A549 (cell line): ENCODE measurements around the gene DYRK1A. TPM values are rescaled to one million over a fixed set of nuclear protein-coding genes. Genes with fewer than 3 reads are reported as not detected.
A peak's percentile ranks its signal among the peaks of the same experiment; 100 is the strongest.

Source experiments
- ATAC-seq, 2 experiments: fragments of 200-7000 bp in 1 of 2; fragments of >200 bp in 1 of 2; cut with Nextera tagmentation in 1 of 2; cut with Tn5 transposase in 1 of 2; 3 replicates each; pipeline versions ENCODE4 v1.8.0 to v1.9.1; 2018 to 2020; ENCODE audit warnings: mild to moderate bottlenecking in 1 of 2, moderate library complexity in 1 of 2
- CTCF ChIA-PET: fragments of 300-600 bp; sonication (Branson Sonifier 250); formaldehyde crosslinking; extraction: SDS; loops from one replicate; lab custom pipeline; 2021; ENCODE audit warnings: antibody characterized with exemption, inconsistent platforms; lab: Yijun Ruan, JAX
- POLR2A ChIA-PET: fragments of 350-600 bp; formaldehyde crosslinking; extraction: SDS; loops from one replicate; lab custom pipeline; 2021; ENCODE audit warnings: antibody characterized with exemption, inconsistent platforms; lab: Yijun Ruan, JAX
- DNase-seq, 2 experiments: peaks; one replicate each; pipeline versions ENCODE4 v3.0.0 to v3.0.0-alpha.2; 2011 to 2016; ENCODE audit warnings: low read depth in 1 of 2, low spot score in 1 of 2
- FAIRE-seq: peaks from 2 replicates; lab custom pipeline; 2011; peaks lifted over from hg19 to GRCh38; lab: Jason Lieb, UNC
- H3K27ac ChIP-seq, 2 experiments: fragments of >200 bp; sonication (Bioruptor Twin); formaldehyde crosslinking; 3 replicates each; pipeline ENCODE4 v1.5.1; 2016 to 2017
- H3K4me1 ChIP-seq: fragments of >200 bp; sonication (Bioruptor Twin); formaldehyde crosslinking; 3 replicates; pipeline ENCODE4 v1.6.1; 2016
- H3K4me2 ChIP-seq: fragments of >200 bp; sonication (Bioruptor Twin); formaldehyde crosslinking; 3 replicates; pipeline ENCODE4 v1.6.1; 2016
- H3K4me3 ChIP-seq: fragments of >200 bp; sonication (Bioruptor Twin); formaldehyde crosslinking; 3 replicates; pipeline ENCODE4 v1.5.1; 2016
- H3K9me3 ChIP-seq: fragments of >200 bp; sonication (Bioruptor Twin); formaldehyde crosslinking; 3 replicates; pipeline ENCODE4 v1.6.1; 2016
- CBX2 ChIP-seq: fragments of 200-600 bp; sonication (generic); IDR thresholded peaks from 2 replicates; pipeline ENCODE4 v1.6.1; 2016; ENCODE audit warnings: low read depth, mild to moderate bottlenecking, borderline replicate concordance
- CTCF ChIP-seq: fragments of >200 bp; sonication (Bioruptor Twin); formaldehyde crosslinking; IDR thresholded peaks from 3 replicates; pipeline ENCODE4 v1.5.1; 2016
- E2F6 ChIP-seq: IDR thresholded peaks from 2 replicates; pipeline ENCODE4 v1.6.1; 2012; ENCODE audit warnings: low read depth, borderline replicate concordance
- EHMT2 ChIP-seq: fragments of 200-600 bp; sonication (generic); IDR thresholded peaks from 2 replicates; pipeline ENCODE4 v1.6.1; 2016; ENCODE audit warnings: antibody characterized with exemption, low read depth, mild to moderate bottlenecking, moderate library complexity
- ELK1 ChIP-seq: fragments of 150-350 bp; IDR thresholded peaks from 2 replicates; pipeline ENCODE4 v1.6.1; 2014; ENCODE audit warnings: low read depth, mild to moderate bottlenecking, low read length
- FOSB ChIP-seq: fragments of 250-450 bp; sonication (Bioruptor Pico); IDR thresholded peaks from 2 replicates; pipeline ENCODE4 v1.5.0; 2020; ENCODE audit warnings: mild to moderate bottlenecking, moderate library complexity
- HOXA7 ChIP-seq: fragments of 250-450 bp; sonication (Bioruptor Pico); IDR thresholded peaks from 2 replicates; pipeline ENCODE4 v1.5.0; 2020; ENCODE audit warnings: mild to moderate bottlenecking, moderate library complexity
- JUN ChIP-seq, 2 experiments: fragments of >200 bp; sonication (Bioruptor Twin); formaldehyde crosslinking; IDR thresholded peaks; 2 replicates in 1 of 2; 3 replicates in 1 of 2; pipeline ENCODE4 v1.6.1; 2016 to 2017
- KDM1A ChIP-seq: fragments of 200-600 bp; sonication (generic); IDR thresholded peaks from 2 replicates; pipeline ENCODE4 v1.6.1; 2016; ENCODE audit warnings: low read depth, mild to moderate bottlenecking
- MAX ChIP-seq: IDR thresholded peaks from 2 replicates; pipeline ENCODE4 v1.6.1; 2012
- POLR2AphosphoS2 ChIP-seq: conservative IDR thresholded peaks from 2 replicates; pipeline ENCODE4 v1.6.1; 2012; ENCODE audit warnings: low read length, improper control_type of control experiment, inconsistent platforms
- RAD21 ChIP-seq, 2 experiments: fragments of >200 bp in 1 of 2; sonication (Bioruptor Twin) in 1 of 2; formaldehyde crosslinking in 1 of 2; IDR thresholded peaks in 1 of 2; conservative IDR thresholded peaks in 1 of 2; 2 replicates in 1 of 2; 3 replicates in 1 of 2; pipeline ENCODE4 v1.6.1; 2012 to 2018; ENCODE audit warnings: inconsistent platforms in 1 of 2
- RFX5 ChIP-seq: fragments of 450-650 bp; IDR thresholded peaks from 2 replicates; pipeline ENCODE4 v1.7.1; 2014; ENCODE audit warnings: antibody characterized with exemption, mild to moderate bottlenecking, moderate library complexity
- SMC3 ChIP-seq: fragments of >200 bp; sonication (Bioruptor Twin); formaldehyde crosslinking; IDR thresholded peaks from 3 replicates; pipeline ENCODE4 v1.6.1; 2018; ENCODE audit warnings: inconsistent platforms
- SREBF2 ChIP-seq: fragments of 450-650 bp; IDR thresholded peaks from 2 replicates; pipeline ENCODE4 v1.6.1; 2014; ENCODE audit warnings: mild to moderate bottlenecking, moderate library complexity
- TFCP2L1 ChIP-seq: fragments of 250-450 bp; sonication (Bioruptor Pico); IDR thresholded peaks from 2 replicates; pipeline ENCODE4 v1.5.0; 2021; ENCODE audit warnings: mild to moderate bottlenecking
- TP53 ChIP-seq: fragments of 250-450 bp; sonication (Bioruptor Pico); IDR thresholded peaks from 2 replicates; pipeline ENCODE4 v1.5.0; 2021; ENCODE audit warnings: mild to moderate bottlenecking, moderate library complexity
- ZNF302 ChIP-seq: fragments of 250-450 bp; sonication (Bioruptor Pico); IDR thresholded peaks from 2 replicates; pipeline ENCODE4 v1.9.0; 2021; ENCODE audit warnings: inconsistent platforms, mild to moderate bottlenecking, moderate library complexity
- WGBS: methylation state at CpG from one replicate; pipeline ENCODE4 v1.1.6; 2017; ENCODE audit errors: missing lambda C conversion rate; 5-methylcytosine and 5-hydroxymethylcytosine counted together
- polyA plus RNA-seq, 4 experiments: library from polyadenylated mRNA; depleted of rRNA in 3 of 4; stranded (reverse); fragments of >200 nt; fragmentation: RNase III in 1 of 4; extraction: RNeasy Plus Mini Kit Qiagen cat#74134 plus additional on column Dnase treatment in 1 of 4; gene quantifications; 2 replicates in 3 of 4; 3 replicates in 1 of 4; pipeline ENCODE4 v1.2.3, GENCODE V29; 2011 to 2017

The DYRK1A gene
- polyA plus RNA-seq, 2 of the 4 experiments (the other 2 are of a cell fraction), result 12.7 to 29.4 TPM

GRCh38 chr21:37564924-37565529 lies 198.5 kb downstream of the DYRK1A start (continued):
- TF ChIP-seq RFX5 (no peak), CTCF (no peak), POLR2AphosphoS2 (no peak), E2F6 (0 out of 2 replicates have a peak, but pooled peaks have one; percentile 19)

- ChIA-PET POLR2A (interaction anchor here (1.3 to 2.2 kb wide), 2 partner anchors 712 to 787 kb away, joined by 3 to 14 read pairs; no protein-coding TSS in a partner anchor), CTCF (interaction anchor here (0.6 to 2.8 kb wide), 4 partner anchors 40 to 186 kb away, joined by 3 to 8 read pairs (median 4); no protein-coding TSS in a partner anchor)
- Histone ChIP-seq H3K9me3 (no peaks in the 10 kb centered on the region), H3K4me1 (peaks cover 21% of the 10 kb centered on the region), H3K27ac (peak overlapping the region; percentile 96 to 98), H3K4me2 (peak overlapping the region; percentile 82), H3K4me3 (peak overlapping the region; percentile 35; the same call in 2 of the 3 replicates)
- DNase-seq, result peak in 1 of 2 experiments; percentile 33
- TF ChIP-seq MAX, result no peak
- TF ChIP-seq SMC3, result no peak
- no peak for TF ChIP-seq EHMT2
- TF ChIP-seq SREBF2, result no peak
- no peak for TF ChIP-seq FOSB (CRISPR knock-in tag)
- no peak for TF ChIP-seq CBX2
- TF ChIP-seq TP53 (CRISPR knock-in tag), result no peak
- TF ChIP-seq ZNF302 (CRISPR knock-in tag), result no peak
- TF ChIP-seq HOXA7 (CRISPR knock-in tag), result no peak
- no peak for TF ChIP-seq KDM1A
- TF ChIP-seq JUN (IDR thresholded peaks at IDR 0.05), result no peak
- no peak for TF ChIP-seq TFCP2L1 (CRISPR knock-in tag)
- TF ChIP-seq ELK1, result no peak
- TF ChIP-seq RAD21 (conservative IDR thresholded peaks at IDR 0.05 in 1 of 2, IDR thresholded peaks at IDR 0.05 in 1 of 2), result no peak
- no peak for FAIRE-seq
- ATAC-seq, result no peak
- 44% methylated on average over 14 of the region's 14 CpGs for WGBS
Observed at GRCh38 chr21:37565530-37566223, 199.1 kb downstream of the DYRK1A start.
